NCI-H748 (cell line): ENCODE data around the gene ERCC6L2.
A peak's percentile ranks its signal among the peaks of the same experiment; 100 is the strongest.

Experiments
- DNase-seq: peaks from one replicate; lab custom pipeline; 2025; ENCODE audit not compliant: unreplicated experiment; lab: John Stamatoyannopoulos, UW

ERCC6L2 gene, protein sequence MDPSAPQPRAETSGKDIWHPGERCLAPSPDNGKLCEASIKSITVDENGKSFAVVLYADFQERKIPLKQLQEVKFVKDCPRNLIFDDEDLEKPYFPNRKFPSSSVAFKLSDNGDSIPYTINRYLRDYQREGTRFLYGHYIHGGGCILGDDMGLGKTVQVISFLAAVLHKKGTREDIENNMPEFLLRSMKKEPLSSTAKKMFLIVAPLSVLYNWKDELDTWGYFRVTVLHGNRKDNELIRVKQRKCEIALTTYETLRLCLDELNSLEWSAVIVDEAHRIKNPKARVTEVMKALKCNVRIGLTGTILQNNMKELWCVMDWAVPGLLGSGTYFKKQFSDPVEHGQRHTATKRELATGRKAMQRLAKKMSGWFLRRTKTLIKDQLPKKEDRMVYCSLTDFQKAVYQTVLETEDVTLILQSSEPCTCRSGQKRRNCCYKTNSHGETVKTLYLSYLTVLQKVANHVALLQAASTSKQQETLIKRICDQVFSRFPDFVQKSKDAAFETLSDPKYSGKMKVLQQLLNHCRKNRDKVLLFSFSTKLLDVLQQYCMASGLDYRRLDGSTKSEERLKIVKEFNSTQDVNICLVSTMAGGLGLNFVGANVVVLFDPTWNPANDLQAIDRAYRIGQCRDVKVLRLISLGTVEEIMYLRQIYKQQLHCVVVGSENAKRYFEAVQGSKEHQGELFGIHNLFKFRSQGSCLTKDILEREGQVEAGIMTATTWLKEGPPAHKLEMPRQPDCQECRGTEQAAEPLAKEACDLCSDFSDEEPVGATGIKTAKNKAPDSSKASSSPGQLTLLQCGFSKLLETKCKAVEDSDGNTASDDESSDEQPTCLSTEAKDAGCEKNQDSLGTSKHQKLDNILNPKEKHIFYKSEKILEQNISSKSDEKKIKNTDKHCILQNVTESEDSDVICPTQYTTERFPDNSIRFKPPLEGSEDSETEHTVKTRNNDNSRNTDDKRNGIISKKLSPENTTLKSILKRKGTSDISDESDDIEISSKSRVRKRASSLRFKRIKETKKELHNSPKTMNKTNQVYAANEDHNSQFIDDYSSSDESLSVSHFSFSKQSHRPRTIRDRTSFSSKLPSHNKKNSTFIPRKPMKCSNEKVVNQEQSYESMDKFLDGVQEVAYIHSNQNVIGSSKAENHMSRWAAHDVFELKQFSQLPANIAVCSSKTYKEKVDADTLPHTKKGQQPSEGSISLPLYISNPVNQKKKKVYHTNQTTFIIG (N-terminal part only)

DNA sequence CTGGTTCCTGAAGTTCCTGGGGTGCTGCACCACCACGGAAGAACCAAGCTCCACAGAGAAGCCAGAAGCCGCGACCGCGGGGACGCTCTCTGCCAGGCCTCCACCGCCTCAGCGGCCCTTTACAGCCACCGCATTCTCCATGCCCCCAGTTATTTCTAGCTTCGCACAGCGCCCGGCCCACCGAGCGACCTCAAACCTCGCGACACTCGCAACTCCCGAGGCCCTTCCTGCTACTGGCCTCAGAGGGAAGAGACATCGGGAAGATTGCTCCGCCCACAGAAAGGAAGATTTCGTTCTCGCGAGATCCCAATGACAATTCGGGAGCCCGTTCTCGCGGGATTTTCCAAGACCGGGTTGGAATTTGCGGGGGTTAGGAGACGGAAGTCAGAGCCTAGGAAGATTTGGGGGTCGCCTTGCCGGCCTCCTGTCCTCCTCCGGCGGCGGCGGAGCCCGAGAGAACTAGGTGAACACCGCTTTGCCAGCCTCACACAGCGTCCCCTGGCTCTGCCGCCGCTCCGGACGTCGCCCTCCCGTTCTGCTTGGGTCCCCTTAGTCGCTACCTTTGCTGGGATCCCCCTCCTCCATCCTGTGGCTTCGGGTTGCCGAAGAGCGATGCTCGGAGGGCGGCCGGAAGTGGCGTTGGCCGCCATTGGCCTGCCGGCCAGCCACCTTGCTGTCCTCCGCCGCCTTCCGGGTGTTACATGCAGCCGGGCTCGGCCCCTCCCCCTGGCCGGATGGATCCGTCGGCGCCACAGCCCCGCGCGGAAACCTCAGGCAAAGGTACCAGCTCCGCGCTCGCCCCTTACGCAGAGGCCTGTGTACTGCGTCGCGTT is at the start of gene ERCC6L2:
TSS of gene ERCC6L2 (plus strand) at position 387 of the 833 bp plus-strand sequence. CDS start at position 735, 348 bp downstream.
- DNase-seq, result peak; percentile 99

DNA sequence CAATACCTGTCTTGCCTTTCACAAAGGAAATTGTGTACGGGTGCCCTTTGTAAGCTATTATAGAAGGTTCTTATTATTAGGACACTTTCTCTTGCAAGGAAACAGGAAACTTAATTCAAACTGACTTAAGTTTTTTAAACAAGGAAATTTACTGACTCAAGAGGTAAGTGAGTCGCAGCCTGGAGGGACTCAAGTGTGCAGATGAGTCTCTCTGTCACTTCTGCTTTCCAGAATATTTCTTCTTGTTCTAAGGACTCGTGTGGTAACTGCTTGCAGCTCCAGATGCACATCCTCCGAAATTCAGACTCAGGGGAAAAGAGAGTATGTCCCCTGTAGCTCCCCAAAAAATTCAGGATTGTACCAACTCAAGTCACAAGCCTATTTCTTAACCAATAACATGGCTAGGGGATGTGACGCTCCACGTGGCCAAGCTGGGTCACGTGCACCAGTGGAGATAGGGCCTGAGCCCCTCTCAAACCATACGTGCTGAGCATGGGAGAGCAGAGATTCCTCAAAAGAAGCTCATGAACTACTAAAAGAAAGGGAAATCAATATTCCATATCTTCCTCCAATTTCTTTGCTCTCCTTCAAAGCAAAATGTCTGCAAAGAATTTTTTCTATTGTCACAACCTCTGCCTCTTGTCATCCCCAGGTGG is 49.2 kb upstream of the ERCC6L2 start:
- no peak for DNase-seq

DNA sequence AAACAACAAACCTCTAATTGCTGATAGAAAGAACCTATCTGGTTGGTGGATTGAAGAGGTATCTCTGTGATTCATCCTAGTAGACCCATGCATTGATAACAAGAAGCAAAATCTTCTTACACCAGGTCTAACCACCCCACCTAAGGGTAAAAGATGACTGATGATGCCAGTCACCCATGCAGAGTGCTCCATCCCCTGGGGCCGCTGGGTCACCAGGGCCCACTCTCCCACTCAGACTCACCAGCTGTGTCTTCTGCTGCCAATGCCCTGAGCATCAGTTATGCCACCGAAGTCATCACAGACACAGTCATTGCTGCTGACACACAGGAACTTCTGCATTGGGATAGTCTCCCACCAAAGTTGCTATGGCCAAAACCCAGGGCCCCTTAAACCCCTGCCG is 44.7 kb upstream of the ERCC6L2 start:
- no peak for DNase-seq

DNA sequence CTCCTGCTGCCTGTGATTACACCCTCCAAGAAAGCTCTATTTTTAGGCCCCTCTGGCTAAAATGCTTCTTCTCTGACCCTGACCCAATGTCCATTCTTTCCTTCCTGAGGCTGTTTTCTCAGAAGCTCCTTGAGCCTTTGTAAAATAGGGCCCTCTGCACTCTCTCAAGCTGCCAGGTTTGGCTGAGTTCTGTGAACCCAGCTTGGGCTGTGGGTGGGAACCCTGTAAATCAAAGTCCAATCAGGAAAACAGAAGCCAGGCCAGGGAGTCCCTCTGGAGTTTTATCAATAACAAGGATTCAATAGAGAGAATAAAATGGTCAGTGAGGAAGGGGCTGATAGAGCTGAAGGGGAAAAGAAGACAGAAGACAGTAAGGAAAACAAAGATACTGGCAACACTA is 43.7 kb upstream of the ERCC6L2 start:
- no peak for DNase-seq

DNA sequence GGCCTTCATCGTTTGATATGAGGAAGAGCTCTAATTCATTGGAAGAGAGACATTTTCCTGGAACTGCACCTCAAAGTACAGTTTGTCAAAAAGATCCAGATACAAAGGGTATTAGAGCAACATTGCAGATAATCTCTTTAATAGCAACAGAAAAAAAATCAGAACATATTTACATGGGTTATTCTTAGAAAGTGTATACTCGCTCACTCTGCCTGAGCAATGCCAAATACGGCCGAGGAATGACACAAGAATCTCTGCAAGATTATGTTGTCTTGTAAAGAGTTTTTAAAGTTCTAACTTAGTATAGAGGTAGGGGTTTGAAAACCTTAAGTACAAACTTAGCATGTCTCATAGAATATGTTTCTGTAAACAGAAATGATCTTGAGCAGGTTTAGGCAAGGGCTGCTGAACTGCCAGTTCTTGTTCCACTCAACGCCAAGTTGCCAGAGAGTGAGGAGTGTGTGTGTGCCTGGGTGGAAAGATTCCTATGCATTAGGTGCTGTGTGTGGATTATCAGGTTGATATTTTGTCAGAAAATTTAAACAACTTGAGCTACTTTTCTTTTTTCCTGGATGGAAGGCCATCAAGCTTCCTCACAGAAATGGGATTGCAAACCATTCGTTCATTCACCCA is 41.8 kb upstream of the ERCC6L2 start:
- no peak for DNase-seq

DNA sequence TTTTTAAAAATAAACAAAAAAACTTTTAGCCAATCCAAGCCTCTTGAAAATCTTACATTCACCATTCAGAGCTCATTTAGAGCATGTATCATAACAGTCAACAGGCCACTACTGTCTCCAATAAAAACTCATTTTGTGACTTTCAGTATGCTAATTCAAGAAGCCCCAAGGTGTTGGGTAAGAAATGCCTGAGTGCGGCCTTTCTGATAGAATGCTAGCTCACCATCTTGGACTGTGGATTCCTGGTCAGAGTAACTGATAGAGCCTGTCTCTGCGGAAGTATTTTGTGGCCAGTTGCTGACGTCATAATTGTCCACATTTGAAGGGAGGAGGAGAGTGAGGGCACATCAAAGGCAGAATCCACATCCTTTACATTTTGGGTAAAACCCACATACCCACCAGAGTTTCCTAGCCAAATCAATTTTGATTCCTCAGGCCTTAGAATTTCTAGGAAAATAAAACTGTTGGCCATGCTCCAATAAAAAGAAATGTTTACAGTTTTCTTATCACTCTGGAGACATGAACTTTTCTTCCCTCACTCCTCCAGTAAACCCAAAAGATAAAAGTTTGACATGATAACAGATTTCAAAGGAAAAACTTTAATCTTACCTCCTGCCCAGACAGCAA is 41.1 kb upstream of the ERCC6L2 start:
- DNase-seq, result no peak

DNA sequence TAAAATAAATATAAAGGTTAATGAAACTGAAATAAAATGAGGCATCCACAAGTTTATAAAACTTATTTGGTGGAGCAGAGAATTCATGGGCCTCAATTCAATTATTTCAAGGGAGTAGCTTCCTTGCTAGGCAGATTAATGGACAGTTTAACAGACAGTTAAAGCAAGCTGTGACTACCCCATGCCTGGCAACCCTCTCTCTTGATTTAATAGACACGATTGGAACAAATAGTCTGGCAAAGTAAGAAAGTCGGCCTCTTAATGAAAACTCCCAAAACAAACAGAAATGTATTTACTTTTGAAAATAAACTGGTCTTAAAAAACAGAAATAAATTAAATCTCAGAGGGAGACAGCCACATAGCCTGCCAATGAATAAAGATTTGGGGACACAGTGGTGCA is 40.1 kb upstream of the ERCC6L2 start:
- no peak for DNase-seq

DNA sequence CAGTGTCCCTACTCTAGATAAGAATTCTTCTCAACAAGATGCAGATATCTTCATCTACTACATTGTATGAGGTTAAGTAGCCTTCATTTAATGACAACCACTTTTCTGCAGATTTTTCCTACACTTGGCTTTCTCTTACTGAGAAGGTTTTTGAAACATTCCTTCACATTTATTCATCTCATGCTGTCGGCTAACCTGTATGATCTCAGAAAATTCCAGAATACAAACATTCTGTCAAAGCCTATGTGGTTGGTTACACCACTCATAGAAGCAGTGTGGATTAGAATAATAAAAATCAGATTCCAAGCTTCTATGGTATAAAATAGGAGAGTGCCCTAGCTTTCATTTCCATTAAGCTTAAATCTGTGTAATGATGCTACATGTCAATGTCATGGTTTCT is 39.4 kb upstream of the ERCC6L2 start:
- no peak for DNase-seq

DNA sequence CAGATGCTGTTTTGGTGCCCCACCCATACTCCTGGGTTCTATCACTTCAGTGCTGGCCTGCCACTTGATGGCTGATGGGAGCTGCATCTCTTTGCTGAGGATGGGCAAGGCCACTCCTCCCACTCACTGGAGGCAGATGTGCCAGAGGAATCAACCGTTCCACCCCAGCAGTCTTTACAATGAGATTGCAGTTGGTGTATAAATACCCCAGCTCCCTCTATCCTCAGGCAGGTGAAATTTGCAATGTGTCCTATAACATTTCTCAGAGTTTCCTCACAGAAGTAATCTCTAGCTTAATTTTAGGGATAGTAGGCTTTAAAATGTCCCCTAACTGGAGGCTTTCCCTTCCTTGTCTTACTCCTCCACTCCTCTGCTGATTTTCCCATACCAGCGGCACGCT is 36.5 kb upstream of the ERCC6L2 start:
- DNase-seq, result no peak

DNA sequence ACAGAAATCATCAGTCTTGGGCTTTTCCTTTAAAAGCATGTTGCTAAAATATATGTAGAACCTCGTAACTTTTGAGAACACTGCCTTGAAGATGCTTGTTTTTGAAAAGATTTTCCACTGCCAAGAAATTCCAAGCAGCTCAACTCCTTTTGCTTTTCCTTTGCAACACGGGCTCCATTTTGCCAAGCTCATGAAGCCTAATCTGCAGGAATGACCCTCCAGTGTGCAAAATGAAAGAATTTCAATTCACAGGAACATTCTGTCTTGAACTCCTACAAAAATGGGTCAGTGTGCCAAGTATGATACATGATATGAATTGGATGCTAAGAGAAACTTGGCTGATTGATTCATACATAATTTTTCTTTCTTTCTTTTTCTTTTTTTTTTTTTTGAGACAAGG is 35.4 kb upstream of the ERCC6L2 start:
- DNase-seq, result no peak

DNA sequence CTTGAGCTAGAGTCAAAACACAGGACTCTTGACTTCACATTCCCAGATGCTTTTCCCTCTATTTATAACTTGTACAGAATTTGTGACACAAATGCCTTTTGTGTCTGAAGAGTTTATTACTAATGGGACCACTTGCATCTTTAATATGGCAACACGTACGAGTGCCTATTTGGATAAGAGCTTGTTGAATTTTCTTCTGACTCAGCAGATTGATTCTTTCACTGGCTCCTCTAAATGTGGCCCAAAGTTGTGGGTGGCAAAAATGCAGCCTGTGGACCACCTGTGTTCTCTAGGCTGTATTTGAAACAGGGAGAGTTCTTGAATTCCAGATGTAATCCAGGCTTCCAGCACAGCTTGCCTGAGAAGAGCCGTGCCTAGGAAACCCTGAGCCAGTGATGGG is 34.1 kb upstream of the ERCC6L2 start:
- no peak for DNase-seq

DNA sequence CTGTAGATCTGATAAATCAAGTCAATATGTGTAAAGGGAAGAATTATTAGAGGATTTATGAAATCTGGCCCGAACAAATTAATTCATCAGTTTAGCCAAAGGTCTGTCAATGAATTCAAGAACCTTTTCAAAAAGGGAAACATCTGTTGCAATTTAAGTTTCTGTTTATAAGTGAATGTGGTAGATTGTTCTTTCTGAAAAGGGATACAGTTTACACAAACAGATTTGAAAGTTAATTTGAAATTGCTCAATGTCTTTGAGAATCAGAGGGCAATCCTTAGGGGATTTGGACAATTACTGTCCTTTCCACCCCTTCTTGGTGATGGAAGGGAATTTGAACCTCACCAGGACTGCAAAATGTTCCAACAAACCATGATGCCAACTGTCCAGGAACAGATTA is 29.7 kb upstream of the ERCC6L2 start:
- no peak for DNase-seq

DNA sequence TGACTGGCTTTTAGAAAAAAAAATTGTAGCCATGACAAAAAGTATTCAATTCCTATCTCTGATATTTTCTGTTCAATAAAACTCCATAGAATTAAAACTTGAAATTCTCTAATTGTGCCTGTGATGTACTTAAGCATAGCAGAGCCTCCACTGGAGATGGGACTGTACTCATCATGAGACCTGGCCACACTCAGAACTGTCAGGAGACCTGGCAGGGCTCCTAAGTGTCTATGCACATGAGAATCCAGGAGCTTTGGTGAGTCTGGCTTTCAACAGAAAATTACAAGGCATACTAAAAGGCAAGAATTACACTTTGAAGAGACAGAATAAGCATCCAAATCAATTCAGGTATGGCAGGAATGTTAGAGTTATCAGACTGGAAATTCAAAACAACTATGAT is 26.7 kb upstream of the ERCC6L2 start:
- DNase-seq, result no peak

DNA sequence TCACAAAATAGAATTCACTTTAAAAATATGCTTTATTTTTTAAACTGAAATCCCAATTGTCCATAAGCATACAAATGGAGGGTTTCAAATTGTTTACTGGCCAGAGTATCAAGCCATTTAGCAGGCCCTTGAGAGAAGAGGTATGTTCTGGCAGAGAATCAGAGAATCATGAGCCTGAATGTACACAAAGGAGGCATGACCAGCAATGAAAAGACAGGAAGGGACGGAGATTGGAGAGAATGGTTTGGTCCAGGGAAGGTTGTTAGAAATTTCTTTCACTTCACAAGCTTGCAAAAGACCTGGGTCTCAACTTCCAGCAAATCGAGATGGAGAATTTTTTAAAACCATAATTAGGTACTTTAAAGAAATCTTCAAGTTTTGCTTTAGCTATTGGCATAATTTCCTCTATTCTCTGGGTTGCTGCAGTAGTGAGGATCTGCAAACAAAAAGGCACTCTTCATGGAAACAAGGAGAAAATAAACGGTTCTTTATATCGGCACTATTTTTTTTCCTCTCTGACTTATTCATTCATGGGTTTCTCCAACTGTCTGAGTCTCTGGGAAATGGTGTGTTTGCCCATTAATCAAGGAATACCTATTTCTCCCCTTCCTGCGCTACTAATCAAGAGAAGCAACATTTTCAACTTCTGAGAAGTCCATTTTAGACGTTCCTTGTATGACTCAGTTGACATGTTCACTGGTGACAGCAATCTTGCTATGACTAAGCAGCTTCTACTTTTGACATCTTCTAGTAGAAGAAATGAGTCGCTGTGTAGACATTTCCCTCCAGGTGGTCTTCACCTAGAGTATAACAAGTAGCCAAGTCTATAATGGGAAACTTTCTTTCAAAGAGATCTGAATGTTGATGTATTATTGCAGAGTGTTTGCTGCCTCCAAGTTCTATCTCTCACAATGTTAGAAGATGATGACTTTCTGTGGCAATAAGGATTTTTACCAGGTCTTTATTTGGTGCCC is 23.1 kb upstream of the ERCC6L2 start:
- DNase-seq, result peak; percentile 15

DNA sequence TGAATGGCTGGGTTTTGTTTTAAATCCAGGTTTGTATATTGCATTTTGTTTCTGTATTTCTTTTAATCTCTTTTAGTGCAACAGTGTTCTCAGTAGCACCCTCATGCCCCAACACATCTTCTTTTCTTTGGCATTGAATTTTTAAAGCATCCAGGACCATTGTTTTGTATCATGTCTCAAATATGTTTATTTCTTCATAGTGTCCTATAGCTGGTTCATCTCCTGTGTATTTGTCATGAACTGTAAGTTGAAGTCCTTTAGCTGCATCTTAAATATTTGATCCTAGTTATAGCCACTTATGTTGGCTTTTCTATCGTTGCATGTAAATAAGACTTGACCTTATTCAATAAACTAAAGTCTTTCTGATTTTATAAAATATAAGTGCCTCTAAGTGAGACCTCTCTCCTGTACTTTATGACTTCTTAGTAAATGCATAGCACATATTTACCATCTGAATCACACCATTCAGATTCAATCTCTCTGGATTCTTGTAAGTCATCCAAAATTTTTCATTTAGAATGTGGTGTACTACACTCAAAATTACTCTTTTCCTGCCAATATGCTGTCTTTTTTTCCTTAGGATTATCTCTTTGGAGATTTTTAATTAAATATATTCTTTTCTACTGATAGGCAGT is 21.0 kb upstream of the ERCC6L2 start:
- DNase-seq, result no peak

DNA sequence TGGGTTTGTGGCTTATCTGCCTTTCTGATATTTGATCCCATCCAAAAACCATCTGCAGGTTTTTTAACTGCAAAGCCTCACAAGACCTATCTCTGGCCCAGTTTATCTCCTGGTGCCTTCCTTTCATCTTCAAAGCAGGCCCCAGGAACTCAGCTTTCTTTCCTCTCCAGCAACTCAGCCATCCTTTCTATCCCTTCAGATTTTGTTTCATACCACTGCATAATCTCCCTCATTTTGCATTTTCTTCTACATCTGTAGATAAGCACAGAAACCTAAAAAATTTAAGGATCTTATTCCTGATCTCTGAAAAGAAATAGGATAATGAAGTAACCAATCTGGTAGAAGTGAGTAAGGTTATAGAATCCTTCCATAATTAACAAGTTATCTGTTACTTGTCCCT is 19.5 kb upstream of the ERCC6L2 start:
- DNase-seq, result no peak

DNA sequence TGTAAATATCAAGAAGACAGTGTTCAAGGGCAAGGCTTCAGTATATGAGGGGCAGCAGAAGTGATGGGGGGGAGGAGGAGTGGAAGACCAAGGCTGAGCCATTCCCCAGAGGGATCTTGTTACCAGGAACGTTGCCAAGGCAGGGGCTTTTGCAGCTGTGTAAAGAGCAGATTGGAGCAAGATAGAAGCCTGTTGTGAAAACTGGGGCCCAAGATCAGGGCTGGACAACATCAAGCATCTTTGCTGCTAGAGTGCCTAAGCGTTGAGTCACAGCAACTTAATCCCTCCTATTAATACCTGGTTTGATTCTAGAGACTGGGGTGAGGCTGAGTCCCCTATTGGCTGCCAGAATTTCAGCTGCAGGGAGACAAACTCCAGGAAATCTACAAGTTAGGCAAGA is 18.4 kb upstream of the ERCC6L2 start:
- peak; percentile 25 for DNase-seq

DNA sequence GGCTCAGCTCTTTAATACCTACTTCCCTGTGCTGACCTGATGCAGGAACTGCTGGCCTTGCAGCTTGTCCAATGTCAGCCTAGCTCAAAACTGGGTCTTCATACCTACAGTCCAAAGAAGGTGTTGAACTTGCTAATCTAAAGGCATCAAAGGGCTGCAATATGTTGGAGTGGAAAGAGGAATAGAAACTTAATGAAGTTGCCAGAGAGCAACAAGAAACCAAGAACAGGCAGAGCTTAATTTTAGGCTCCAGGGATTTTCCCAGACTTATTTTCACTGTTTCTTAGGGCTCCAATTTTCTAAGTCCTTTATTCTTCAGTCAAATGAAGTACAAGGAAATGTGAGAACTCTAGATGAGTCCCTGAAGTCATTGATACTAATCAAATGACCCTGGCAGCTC is 17.6 kb upstream of the ERCC6L2 start:
- no peak for DNase-seq
